Measurements from ENCODE around the gene PHF8.

- TF ChIP-seq CTCF (IDR thresholded peaks at IDR 0.05; ENCODE audit: low read depth, low read length) (no peak), EZH2phosphoT487 (IDR thresholded peaks at IDR 0.05; ENCODE audit: low read depth) (no peak)
These were observed 22.6 kb upstream of the PHF8 start for GRCh38 chrX:54066841-54067240.

Data from OCI-LY3 (cell line).